ENCODE data around the gene SERPINB2.

SERPINB2 gene

GRCh38 chr18:63881851-63882250, 5.7 kb upstream of the SERPINB2 start:
- H3K4me3 ChIP-seq (ENCODE audit: low read depth, low read length), result no peak overlapping the region
- DNase-seq, result no peak

GRCh38 chr18:63882333-63883141, 5.0 kb upstream of the SERPINB2 start:
- DNase-seq, result no peak
- TF ChIP-seq CTCF (IDR thresholded peaks at IDR 0.05; ENCODE audit: low read depth, low read length), result no peak
- H3K4me3 ChIP-seq (ENCODE audit: low read depth, low read length), result no peak overlapping the region

More at GRCh38 chr18:63881851-63882250, 5.7 kb upstream of the SERPINB2 start:
- Histone ChIP-seq H3K27me3 (no peaks in the 10 kb centered on the region), H3K36me3 (no peaks in the 10 kb centered on the region), H3K4me1 (no peaks in the 10 kb centered on the region), H3K9me3 (no peaks in the 10 kb centered on the region)
- TF ChIP-seq CTCF (IDR thresholded peaks at IDR 0.05; ENCODE audit: low read depth, low read length), result no peak

GRCh38 chr18:63883617-63884016, 3.9 kb upstream of the SERPINB2 start:
- Histone ChIP-seq H3K36me3 (no peaks in the 10 kb centered on the region), H3K4me3 (ENCODE audit: low read depth, low read length) (no peak overlapping the region), H3K27me3 (no peaks in the 10 kb centered on the region), H3K9me3 (no peaks in the 10 kb centered on the region), H3K4me1 (no peaks in the 10 kb centered on the region)
- no peak for TF ChIP-seq CTCF (IDR thresholded peaks at IDR 0.05; ENCODE audit: low read depth, low read length)
- no peak for DNase-seq

More at GRCh38 chr18:63882333-63883141, 5.0 kb upstream of the SERPINB2 start:
- no peaks in the 10 kb centered on the region for H3K9me3 ChIP-seq
- no peaks in the 10 kb centered on the region for H3K27me3 ChIP-seq
- no peaks in the 10 kb centered on the region for H3K4me1 ChIP-seq
- H3K36me3 ChIP-seq, result no peaks in the 10 kb centered on the region

DNA sequence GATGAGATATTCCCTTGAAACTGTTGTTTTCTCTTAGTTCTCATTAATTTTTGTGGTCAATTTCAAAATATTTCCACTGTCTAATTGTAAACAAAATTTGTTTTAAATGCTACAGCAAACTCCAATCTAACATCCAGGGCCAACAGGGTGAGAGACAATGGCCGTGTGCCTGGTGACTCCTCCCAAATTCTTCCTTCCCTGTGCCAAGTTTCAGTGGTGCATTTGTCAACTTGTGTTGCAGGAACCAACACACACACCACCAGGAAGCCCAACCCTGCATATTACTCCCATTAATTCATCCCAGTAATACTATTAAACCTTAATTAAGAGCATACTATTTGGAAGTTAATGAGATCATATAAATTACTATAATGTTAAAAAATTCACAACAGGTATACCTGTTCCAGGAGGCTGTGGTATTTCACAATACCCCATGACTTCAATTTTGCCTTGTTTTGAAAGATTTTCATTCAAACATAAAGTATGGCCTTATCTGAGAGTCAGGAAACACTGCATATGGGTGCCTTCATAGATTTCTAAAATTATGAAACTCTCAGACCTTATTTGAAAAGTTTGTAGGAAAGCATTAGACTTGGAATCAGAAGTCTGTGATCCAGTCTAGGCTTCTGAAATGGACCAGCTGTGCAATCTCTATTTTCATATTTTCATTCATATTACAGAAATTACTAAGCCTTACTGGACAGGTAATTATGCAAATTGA, 1.1 kb downstream of the SERPINB2 start:
- Histone ChIP-seq H3K9me3 (no peaks in the 10 kb centered on the region), H3K27me3 (no peaks in the 10 kb centered on the region), H3K4me1 (no peaks in the 10 kb centered on the region), H3K36me3 (no peaks in the 10 kb centered on the region), H3K4me3 (ENCODE audit: low read depth, low read length) (no peak overlapping the region)
- no peak for TF ChIP-seq CTCF (IDR thresholded peaks at IDR 0.05; ENCODE audit: low read depth, low read length)
- no peak for DNase-seq

DNA sequence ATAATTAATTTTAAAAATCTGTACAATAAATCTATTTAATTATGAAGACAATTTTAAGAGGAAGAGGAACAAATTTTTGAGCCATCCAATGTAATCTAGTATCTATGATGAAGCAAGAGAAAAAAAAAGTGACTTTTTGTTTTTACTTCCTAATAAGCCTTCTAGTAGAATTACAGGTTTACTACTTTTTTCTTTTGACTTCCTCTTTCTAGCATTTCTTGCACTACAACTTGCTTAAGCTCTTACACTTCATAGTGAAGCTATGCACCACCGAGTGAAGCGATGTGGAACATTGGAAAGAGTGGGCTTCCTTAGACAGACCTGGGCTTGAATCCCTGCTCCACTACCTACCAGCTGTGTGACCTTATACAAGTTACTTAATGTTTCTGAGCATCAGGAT, 2.1 kb downstream of the SERPINB2 start:
- Histone ChIP-seq H3K4me1 (no peaks in the 10 kb centered on the region), H3K27me3 (no peaks in the 10 kb centered on the region), H3K9me3 (no peaks in the 10 kb centered on the region), H3K36me3 (no peaks in the 10 kb centered on the region), H3K4me3 (ENCODE audit: low read depth, low read length) (no peak overlapping the region)
- DNase-seq, result no peak
- no peak for TF ChIP-seq CTCF (IDR thresholded peaks at IDR 0.05; ENCODE audit: low read depth, low read length)
